Measurements from ENCODE around the gene SLC9A9. TPM values are rescaled to one million over a fixed set of nuclear protein-coding genes. Genes with fewer than 3 reads are reported as not detected.
A peak's percentile ranks its signal among the peaks of the same experiment; 100 is the strongest.

SLC9A9 gene
- total and polyA plus RNA-seq, 9 of the 15 experiments (the other 6 are each of a cell fraction or from before 2014, with no cell fraction given) = 0.03 to 0.13 TPM; not detected in 7

DNA sequence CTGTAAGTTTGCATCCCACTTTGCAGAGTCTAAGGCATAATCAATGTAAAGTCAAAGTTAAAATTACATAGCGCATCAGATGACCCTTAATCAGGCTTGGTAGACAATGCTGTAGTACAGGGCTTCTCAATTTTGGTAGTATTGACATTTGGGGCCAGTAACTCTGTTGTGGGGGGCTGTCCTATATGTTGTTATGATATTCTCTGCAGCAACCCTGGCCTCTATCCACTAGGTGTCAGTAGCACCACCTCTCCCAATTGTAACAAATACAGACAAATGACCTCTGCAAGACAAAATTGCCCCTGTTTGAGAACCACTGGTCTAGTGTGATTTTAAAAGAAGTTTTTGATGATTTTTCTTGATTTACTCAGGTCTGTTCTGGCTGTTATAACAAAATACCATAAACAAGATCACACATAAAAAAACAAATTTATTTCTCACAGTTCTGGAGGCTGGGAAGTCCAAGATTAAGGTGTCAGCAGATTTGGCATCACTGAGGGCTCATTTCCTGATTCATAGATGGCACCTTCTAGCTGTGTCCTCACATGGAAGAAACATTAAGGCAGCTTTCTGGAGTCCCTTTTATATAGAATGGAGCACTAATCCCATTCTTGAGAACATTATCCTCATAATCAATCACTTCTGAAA is 37.6 kb upstream of the SLC9A9 start (continued):
- TF ChIP-seq, protein P1, sequence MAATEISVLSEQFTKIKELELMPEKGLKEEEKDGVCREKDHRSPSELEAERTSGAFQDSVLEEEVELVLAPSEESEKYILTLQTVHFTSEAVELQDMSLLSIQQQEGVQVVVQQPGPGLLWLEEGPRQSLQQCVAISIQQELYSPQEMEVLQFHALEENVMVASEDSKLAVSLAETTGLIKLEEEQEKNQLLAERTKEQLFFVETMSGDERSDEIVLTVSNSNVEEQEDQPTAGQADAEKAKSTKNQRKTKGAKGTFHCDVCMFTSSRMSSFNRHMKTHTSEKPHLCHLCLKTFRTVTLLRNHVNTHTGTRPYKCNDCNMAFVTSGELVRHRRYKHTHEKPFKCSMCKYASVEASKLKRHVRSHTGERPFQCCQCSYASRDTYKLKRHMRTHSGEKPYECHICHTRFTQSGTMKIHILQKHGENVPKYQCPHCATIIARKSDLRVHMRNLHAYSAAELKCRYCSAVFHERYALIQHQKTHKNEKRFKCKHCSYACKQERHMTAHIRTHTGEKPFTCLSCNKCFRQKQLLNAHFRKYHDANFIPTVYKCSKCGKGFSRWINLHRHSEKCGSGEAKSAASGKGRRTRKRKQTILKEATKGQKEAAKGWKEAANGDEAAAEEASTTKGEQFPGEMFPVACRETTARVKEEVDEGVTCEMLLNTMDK (IDR thresholded peaks at IDR 0.05; ENCODE audit: borderline replicate concordance, insufficient read depth, low read depth, low read length, poor library complexity, severe bottlenecking) = no peak
- peak; percentile 55 for TF ChIP-seq ZNF316 (IDR thresholded peaks at IDR 0.05)
- no peak for TF ChIP-seq ZNF586 (CRISPR knock-in tag; conservative IDR thresholded peaks at IDR 0.05)
- peak; percentile 53 to 63 for TF ChIP-seq RAD21 (CRISPR knock-in tag; conservative IDR thresholded peaks at IDR 0.05 in 1 of 2, IDR thresholded peaks at IDR 0.05 in 1 of 2)
- TF ChIP-seq, protein P2, sequence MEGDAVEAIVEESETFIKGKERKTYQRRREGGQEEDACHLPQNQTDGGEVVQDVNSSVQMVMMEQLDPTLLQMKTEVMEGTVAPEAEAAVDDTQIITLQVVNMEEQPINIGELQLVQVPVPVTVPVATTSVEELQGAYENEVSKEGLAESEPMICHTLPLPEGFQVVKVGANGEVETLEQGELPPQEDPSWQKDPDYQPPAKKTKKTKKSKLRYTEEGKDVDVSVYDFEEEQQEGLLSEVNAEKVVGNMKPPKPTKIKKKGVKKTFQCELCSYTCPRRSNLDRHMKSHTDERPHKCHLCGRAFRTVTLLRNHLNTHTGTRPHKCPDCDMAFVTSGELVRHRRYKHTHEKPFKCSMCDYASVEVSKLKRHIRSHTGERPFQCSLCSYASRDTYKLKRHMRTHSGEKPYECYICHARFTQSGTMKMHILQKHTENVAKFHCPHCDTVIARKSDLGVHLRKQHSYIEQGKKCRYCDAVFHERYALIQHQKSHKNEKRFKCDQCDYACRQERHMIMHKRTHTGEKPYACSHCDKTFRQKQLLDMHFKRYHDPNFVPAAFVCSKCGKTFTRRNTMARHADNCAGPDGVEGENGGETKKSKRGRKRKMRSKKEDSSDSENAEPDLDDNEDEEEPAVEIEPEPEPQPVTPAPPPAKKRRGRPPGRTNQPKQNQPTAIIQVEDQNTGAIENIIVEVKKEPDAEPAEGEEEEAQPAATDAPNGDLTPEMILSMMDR (IDR thresholded peaks at IDR 0.05 in 2 of 3, conservative IDR thresholded peaks at IDR 0.05 in 1 of 3; ENCODE audit: insufficient read depth in 2 of 3, low read depth in 1 of 3, low read length in 3 of 3) = peak; percentile 61 to 72 (median 72)
